ENCODE results near the gene LCP1. TPM values are rescaled to one million over a fixed set of nuclear protein-coding genes. Genes with fewer than 3 reads are reported as not detected.

The LCP1 gene
- total RNA-seq, 3 donors from 2014 or later: 617 to 663 (median 631) TPM

Other genes with a start within 250 kb of the LCP1 start
- 10 to 100 TPM; 52.2 to 59.7 (median 56.1) TPM for gene ZC3H13, start 129.4 kb downstream of the LCP1 start, total RNA-seq
- gene CPB2, start 77.1 kb downstream of the LCP1 start, total RNA-seq: under 1 TPM; 0.11 to 0.23 (median 0.21) TPM
- gene LRRC63, start 29.8 kb upstream of the LCP1 start, total RNA-seq: under 1 TPM in 1 of 3 donors, not detected in 2; 0.16 TPM
- gene RUBCNL, start 205.1 kb upstream of the LCP1 start, total RNA-seq: 1 to 10 TPM in 2 of 3 donors, under 1 TPM in 1; 0.94 to 1.8 (median 1.1) TPM

All from activated T-cell treated with anti-CD3 and anti-CD28 coated beads, Interleukin-2, amount 50 U/mL, for 4 hours (primary cell).